ENCODE results near the gene DNAH3.

Gene DNAH3

DNA sequence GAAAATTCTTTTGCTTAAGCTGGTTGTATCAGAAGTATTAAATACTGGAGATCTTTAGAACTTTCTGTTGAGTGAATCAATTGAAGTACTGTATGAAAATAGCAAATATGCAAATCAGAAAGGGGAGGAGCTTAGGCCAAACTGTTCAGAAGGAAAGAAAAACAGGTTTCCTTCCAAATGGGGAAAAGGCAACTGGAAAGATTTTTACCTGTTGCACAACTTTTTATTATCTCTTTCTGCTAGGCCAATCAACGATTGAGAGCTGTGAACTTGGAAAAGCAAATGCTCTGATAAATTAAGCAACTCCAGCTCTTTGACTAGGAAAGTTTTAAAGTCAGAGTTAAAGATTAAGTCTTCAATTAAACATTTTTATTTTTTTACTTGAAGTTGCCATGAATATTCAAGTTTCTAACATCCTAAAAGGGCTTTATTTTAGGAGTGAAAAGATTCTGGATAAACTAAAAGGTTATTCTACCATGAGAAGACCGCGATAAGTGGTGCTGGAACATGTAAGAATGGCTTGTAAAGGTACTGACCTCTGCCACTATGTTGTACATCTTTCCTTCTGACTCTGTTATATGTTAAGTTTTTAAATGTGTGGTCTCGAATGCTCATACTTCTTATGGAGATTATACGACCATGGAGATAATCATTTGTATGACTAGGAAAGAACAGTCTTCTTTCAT lies 266.9 kb downstream of the DNAH3 start:
- no peak for DNase-seq (ENCODE audit: low read depth)
- TF ChIP-seq, protein P1, sequence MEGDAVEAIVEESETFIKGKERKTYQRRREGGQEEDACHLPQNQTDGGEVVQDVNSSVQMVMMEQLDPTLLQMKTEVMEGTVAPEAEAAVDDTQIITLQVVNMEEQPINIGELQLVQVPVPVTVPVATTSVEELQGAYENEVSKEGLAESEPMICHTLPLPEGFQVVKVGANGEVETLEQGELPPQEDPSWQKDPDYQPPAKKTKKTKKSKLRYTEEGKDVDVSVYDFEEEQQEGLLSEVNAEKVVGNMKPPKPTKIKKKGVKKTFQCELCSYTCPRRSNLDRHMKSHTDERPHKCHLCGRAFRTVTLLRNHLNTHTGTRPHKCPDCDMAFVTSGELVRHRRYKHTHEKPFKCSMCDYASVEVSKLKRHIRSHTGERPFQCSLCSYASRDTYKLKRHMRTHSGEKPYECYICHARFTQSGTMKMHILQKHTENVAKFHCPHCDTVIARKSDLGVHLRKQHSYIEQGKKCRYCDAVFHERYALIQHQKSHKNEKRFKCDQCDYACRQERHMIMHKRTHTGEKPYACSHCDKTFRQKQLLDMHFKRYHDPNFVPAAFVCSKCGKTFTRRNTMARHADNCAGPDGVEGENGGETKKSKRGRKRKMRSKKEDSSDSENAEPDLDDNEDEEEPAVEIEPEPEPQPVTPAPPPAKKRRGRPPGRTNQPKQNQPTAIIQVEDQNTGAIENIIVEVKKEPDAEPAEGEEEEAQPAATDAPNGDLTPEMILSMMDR (IDR thresholded peaks at IDR 0.05; ENCODE audit: low read depth, low read length): no peak
- no peak for TF ChIP-seq MAX (IDR thresholded peaks at IDR 0.05; ENCODE audit: low read depth, low read length)
- TF ChIP-seq POLR2A (IDR thresholded peaks at IDR 0.05; ENCODE audit: extremely low read depth, insufficient read length): no peak
- no peak for TF ChIP-seq MYC (IDR thresholded peaks at IDR 0.05; ENCODE audit: low read depth, low read length)
- no peak overlapping the region for H3K4me3 ChIP-seq (ENCODE audit: low read depth, low read length)

Measured in NB4 (cell line).